Lung (tissue), 12 donors: ENCODE results near the gene TMEM202. TPM values are rescaled to one million over a fixed set of nuclear protein-coding genes. Genes with fewer than 3 reads are reported as not detected.
A peak's percentile ranks its signal among the peaks of the same experiment; 100 is the strongest.

Experiments used
- ATAC-seq: fragments of 200-7000 bp; cut with Tn5 transposase; one replicate; pipeline ENCODE4 v1.9.1; 2020; ENCODE audit warnings: moderate number of reproducible peaks; ENCODE audit not compliant: insufficient read depth, low FRiP score
- DNase-seq, 3 donors: peaks; one replicate each; pipeline ENCODE4 v3.0.0-alpha.2; 2013 to 2017
- H3K27ac ChIP-seq, 2 donors: one replicate each; pipeline ENCODE4 v1.5.1; 2013; ENCODE audit warnings: mild to moderate bottlenecking in 2 of 2, moderate library complexity in 2 of 2, control low read depth in 1 of 2, inconsistent platforms in 1 of 2, low read depth in 1 of 2, low read length in 1 of 2
- H3K27me3 ChIP-seq, 3 donors: one replicate each; pipeline ENCODE4 v1.5.1; 2013; ENCODE audit warnings: low read length in 2 of 3; ENCODE audit not compliant: control insufficient read depth in 3 of 3, insufficient read depth in 3 of 3
- H3K36me3 ChIP-seq, 4 donors: one replicate each; pipeline ENCODE4 v1.5.1; 2013; ENCODE audit warnings: low read length in 4 of 4, mild to moderate bottlenecking in 1 of 4, moderate library complexity in 1 of 4; ENCODE audit not compliant: control insufficient read depth in 4 of 4, insufficient read depth in 4 of 4
- H3K4me1 ChIP-seq, 5 donors: one replicate each; pipeline ENCODE4 v1.5.1; 2013; ENCODE audit warnings: low read length in 5 of 5, mild to moderate bottlenecking in 2 of 5, moderate library complexity in 1 of 5; ENCODE audit not compliant: control insufficient read depth in 5 of 5, insufficient read depth in 5 of 5
- H3K4me3 ChIP-seq: one replicate; pipeline ENCODE4 v1.5.1; 2013; ENCODE audit warnings: mild to moderate bottlenecking, control low read depth, moderate library complexity
- H3K9ac ChIP-seq, 2 donors: one replicate each; pipeline ENCODE4 v1.5.1; 2013; ENCODE audit warnings: low read length in 2 of 2, control low read depth in 1 of 2; ENCODE audit not compliant: insufficient read depth in 1 of 2
- H3K9me3 ChIP-seq, 4 donors: one replicate each; pipeline ENCODE4 v1.5.1; 2013; ENCODE audit warnings: low read length in 3 of 4, mild to moderate bottlenecking in 1 of 4, moderate library complexity in 1 of 4; ENCODE audit not compliant: control insufficient read depth in 4 of 4, insufficient read depth in 3 of 4
- CTCF ChIP-seq: IDR thresholded peaks from 2 replicates; pipeline ENCODE4 v1.5.1; 2012; ENCODE audit warnings: mild to moderate bottlenecking; ENCODE audit errors: control extremely low read depth, extremely low read depth
- WGBS, 2 donors: extraction: QIAGEN DNeasy Blood & Tissue Kit; methylation state at CpG; one replicate each; pipeline ENCODE4 v1.1.7; 2013; 5-methylcytosine and 5-hydroxymethylcytosine counted together
- polyA plus RNA-seq, 2 donors: library from polyadenylated mRNA; stranded (reverse); fragments of 200-250 nt; gene quantifications; one replicate each; pipeline ENCODE4 v1.2.1, GENCODE V29; 2013
- total RNA-seq, 2 donors: library from RNA; depleted of rRNA in 1 of 2; stranded (reverse); fragments of >200 nt in 1 of 2; gene quantifications; one replicate each; pipeline ENCODE4 v1.2.1, GENCODE V29; 2014 to 2021
- donor health status: control.
- donor health status: control.
- donor health status: Bipolar disorder and iron deficiency.
- donor health status: healthy.
- donor health status: DM: yes; HTN: yes; CAD: no.

Gene TMEM202
- total and polyA plus RNA-seq, 4 donors, result not detected

GRCh38 chr15:72358121-72358520 is 40.0 kb upstream of the TMEM202 start:
- Histone ChIP-seq H3K4me1 (peaks cover 0 to 12% (median 0%) of the 10 kb centered on the region in 5 donors), H3K4me3 (no peak overlapping the region), H3K36me3 (peaks cover 9 to 35% (median 20%) of the 10 kb centered on the region in 4 donors), H3K27ac (no peak overlapping the region), H3K9ac (no peak overlapping the region), H3K27me3 (no peaks in the 10 kb centered on the region), H3K9me3 (no peaks in the 10 kb centered on the region)
- ATAC-seq, result no peak
- TF ChIP-seq CTCF, result no peak
- no peak for DNase-seq
- WGBS, 2 donors, result 88 to 89% methylated on average over 3 of the region's 3 CpGs

GRCh38 chr15:72358650-72359171 is 39.4 kb upstream of the TMEM202 start:
- H3K9me3 ChIP-seq, result no peaks in the 10 kb centered on the region
- TF ChIP-seq CTCF, result no peak
- ATAC-seq (peak; percentile 27), DNase-seq (peak in 2 of 3 donors; percentile 14 to 32)
- 47 to 60% methylated on average over 7 of the region's 7 CpGs for WGBS, 2 donors
- no peak overlapping the region for H3K9ac ChIP-seq
- H3K4me1 ChIP-seq, result peaks cover 0 to 12% (median 0%) of the 10 kb centered on the region in 5 donors
- H3K4me3 ChIP-seq, result no peak overlapping the region
- no peaks in the 10 kb centered on the region for H3K27me3 ChIP-seq
- peaks cover 8 to 31% (median 21%) of the 10 kb centered on the region in 4 donors for H3K36me3 ChIP-seq
- H3K27ac ChIP-seq, result peak overlapping the region in 1 of 2 donors; percentile 57

GRCh38 chr15:72361176-72361575 is 36.9 kb upstream of the TMEM202 start:
- H3K36me3 ChIP-seq, result peaks cover 0 to 9% (median 6%) of the 10 kb centered on the region in 4 donors
- H3K4me3 ChIP-seq, result no peak overlapping the region
- no peak for ATAC-seq
- 81 to 85% methylated on average over 1 of the region's 1 CpG for WGBS, 2 donors
- TF ChIP-seq CTCF, result no peak
- no peak for DNase-seq
- no peak overlapping the region for H3K9ac ChIP-seq
- H3K4me1 ChIP-seq, result peaks cover 0 to 12% (median 0%) of the 10 kb centered on the region in 5 donors
- H3K27me3 ChIP-seq, result no peaks in the 10 kb centered on the region
- H3K9me3 ChIP-seq, result no peaks in the 10 kb centered on the region
- no peak overlapping the region for H3K27ac ChIP-seq

- Histone ChIP-seq H3K4me1 (peaks cover 0 to 3% (median 0%) of the 10 kb centered on the region in 5 donors), H3K27ac (no peak overlapping the region), H3K36me3 (peaks cover 0 to 8% (median 3%) of the 10 kb centered on the region in 4 donors), H3K9me3 (no peaks in the 10 kb centered on the region), H3K27me3 (no peaks in the 10 kb centered on the region), H3K9ac (no peak overlapping the region), H3K4me3 (no peak overlapping the region)
- no peak for ATAC-seq
- DNase-seq, result no peak
- no peak for TF ChIP-seq CTCF
- WGBS, 2 donors, result 41 to 76% methylated on average over 1 of the region's 1 CpG
Observed at GRCh38 chr15:72365844-72366243, 32.3 kb upstream of the TMEM202 start.
